ENCODE data around the gene SERPINA10.
"Not testable (repeated sequence)": the region's sequence is repeated elsewhere in the genome, so short reads cannot be mapped to it uniquely, and the experiment has no call there.

SERPINA10 gene

GRCh38 chr14:94288610-94289465 is 4.2 kb downstream of the SERPINA10 start:
- peaks cover 10% of the 10 kb centered on the region for H3K27me3 ChIP-seq
- TF ChIP-seq, protein P1, sequence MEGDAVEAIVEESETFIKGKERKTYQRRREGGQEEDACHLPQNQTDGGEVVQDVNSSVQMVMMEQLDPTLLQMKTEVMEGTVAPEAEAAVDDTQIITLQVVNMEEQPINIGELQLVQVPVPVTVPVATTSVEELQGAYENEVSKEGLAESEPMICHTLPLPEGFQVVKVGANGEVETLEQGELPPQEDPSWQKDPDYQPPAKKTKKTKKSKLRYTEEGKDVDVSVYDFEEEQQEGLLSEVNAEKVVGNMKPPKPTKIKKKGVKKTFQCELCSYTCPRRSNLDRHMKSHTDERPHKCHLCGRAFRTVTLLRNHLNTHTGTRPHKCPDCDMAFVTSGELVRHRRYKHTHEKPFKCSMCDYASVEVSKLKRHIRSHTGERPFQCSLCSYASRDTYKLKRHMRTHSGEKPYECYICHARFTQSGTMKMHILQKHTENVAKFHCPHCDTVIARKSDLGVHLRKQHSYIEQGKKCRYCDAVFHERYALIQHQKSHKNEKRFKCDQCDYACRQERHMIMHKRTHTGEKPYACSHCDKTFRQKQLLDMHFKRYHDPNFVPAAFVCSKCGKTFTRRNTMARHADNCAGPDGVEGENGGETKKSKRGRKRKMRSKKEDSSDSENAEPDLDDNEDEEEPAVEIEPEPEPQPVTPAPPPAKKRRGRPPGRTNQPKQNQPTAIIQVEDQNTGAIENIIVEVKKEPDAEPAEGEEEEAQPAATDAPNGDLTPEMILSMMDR (IDR thresholded peaks at IDR 0.05) = no peak
- H3K4me1 ChIP-seq (ENCODE audit: control insufficient read depth in 1 of 2, insufficient read depth in 1 of 2, low read depth in 1 of 2, low read length in 1 of 2) = no peaks in the 10 kb centered on the region
- H3K9me3 ChIP-seq = no peaks in the 10 kb centered on the region
- H3K4me3 ChIP-seq (ENCODE audit: low read depth in 1 of 2, low read length in 1 of 2) = no peak overlapping the region
- H3K27ac ChIP-seq = no peak overlapping the region
- no peaks in the 10 kb centered on the region for H3K36me3 ChIP-seq

DNA sequence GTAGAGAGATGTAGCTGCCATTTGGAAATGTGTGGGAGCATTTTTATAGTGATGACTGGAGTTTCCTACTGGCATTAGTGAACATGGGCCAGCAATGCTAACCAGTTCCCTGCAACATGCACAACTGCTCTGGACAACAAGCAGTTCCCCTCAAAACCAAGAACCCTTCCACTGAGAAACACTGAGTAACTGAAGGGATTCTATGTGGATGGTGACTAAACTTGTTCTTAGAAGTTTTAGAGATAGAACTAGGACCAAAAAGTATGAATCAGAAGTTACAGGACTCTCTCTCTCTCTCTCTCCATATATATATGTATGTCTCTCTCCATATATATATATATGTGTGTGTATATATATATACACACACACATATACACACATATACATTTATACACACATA is 7.9 kb downstream of the SERPINA10 start:
- Histone ChIP-seq H3K9me3 (no peaks in the 10 kb centered on the region), H3K36me3 (no peaks in the 10 kb centered on the region), H3K27me3 (peaks cover 10% of the 10 kb centered on the region), H3K4me3 (ENCODE audit: low read depth in 1 of 2, low read length in 1 of 2) (no peak overlapping the region), H3K4me1 (ENCODE audit: control insufficient read depth in 1 of 2, insufficient read depth in 1 of 2, low read depth in 1 of 2, low read length in 1 of 2) (no peaks in the 10 kb centered on the region), H3K27ac (no peak overlapping the region)
- TF ChIP-seq, protein P1 (IDR thresholded peaks at IDR 0.05) = no peak

- TF ChIP-seq, protein P1 (IDR thresholded peaks at IDR 0.05) = no peak
- Histone ChIP-seq H3K27ac (no peak overlapping the region), H3K27me3 (peaks cover 10% of the 10 kb centered on the region), H3K36me3 (no peaks in the 10 kb centered on the region), H3K4me3 (ENCODE audit: low read depth in 1 of 2, low read length in 1 of 2) (no peak overlapping the region), H3K9me3 (no peaks in the 10 kb centered on the region), H3K4me1 (ENCODE audit: control insufficient read depth in 1 of 2, insufficient read depth in 1 of 2, low read depth in 1 of 2, low read length in 1 of 2) (no peaks in the 10 kb centered on the region)
These were observed 8.8 kb downstream of the SERPINA10 start for GRCh38 chr14:94284221-94284620.

DNA sequence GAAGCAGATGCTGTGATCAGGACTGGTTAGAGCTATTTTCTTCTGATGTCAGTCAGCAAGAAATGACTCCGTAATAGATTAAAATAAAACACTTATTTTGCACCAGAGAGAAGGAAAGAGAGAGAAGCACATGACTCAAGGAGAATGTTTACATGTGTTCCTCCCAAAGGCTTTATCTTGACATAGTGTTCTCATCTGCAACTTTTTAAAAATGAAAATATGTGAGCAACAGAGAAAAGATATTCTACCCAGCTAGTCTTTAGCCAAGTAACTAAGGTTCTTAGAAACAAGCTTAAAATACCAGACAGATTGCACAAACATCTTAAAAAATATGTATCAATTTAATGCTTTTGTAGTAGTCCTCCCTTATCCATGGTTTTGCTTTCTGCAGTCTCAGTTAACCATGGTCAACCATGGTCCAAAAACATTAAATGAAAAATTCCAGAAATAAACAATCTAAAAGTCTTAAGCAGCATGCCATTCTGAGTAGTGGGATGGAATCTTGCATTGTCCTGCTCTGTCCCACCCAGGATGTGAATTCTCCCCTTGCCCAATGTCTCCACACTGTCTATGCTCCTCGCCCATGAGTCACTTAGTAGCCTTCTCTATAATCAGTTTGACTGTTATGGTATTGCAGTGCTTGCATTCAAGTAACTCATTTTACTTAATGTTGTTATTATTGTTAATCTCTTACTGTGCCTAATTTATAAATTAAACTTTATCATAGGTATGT is 9.9 kb downstream of the SERPINA10 start:
- TF ChIP-seq, protein P1 (IDR thresholded peaks at IDR 0.05) = no peak
- H3K36me3 ChIP-seq = no peaks in the 10 kb centered on the region
- peaks cover 18% of the 10 kb centered on the region for H3K27me3 ChIP-seq
- H3K4me3 ChIP-seq (ENCODE audit: low read depth in 1 of 2, low read length in 1 of 2) = no peak overlapping the region
- no peaks in the 10 kb centered on the region for H3K4me1 ChIP-seq (ENCODE audit: control insufficient read depth in 1 of 2, insufficient read depth in 1 of 2, low read depth in 1 of 2, low read length in 1 of 2)
- H3K27ac ChIP-seq = no peak overlapping the region
- no peaks in the 10 kb centered on the region for H3K9me3 ChIP-seq

DNA sequence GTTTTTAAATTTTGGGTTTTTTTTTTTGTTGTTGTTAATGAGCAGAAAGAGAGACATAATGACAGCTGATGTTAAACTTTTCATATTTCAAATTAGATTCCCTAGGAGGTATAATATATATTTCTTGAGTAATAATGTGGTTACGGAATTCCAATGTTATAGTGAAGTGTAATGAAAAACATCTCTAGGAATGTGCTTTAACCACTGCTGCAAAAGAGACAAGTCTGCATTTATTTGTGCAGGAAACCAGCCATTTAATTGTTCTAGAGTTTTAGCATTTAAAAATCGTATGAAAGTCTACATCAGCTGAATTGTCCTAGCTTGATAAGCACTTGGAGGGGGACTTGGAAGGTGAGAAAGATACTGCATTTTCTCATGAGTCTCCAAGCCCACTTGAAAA is 14.3 kb downstream of the SERPINA10 start:
- H3K27ac ChIP-seq = no peak overlapping the region
- no peaks in the 10 kb centered on the region for H3K9me3 ChIP-seq
- no peaks in the 10 kb centered on the region for H3K4me1 ChIP-seq (ENCODE audit: control insufficient read depth in 1 of 2, insufficient read depth in 1 of 2, low read depth in 1 of 2, low read length in 1 of 2)
- TF ChIP-seq, protein P1 (IDR thresholded peaks at IDR 0.05) = no peak
- peaks cover 10% of the 10 kb centered on the region for H3K27me3 ChIP-seq
- H3K4me3 ChIP-seq (ENCODE audit: low read depth in 1 of 2, low read length in 1 of 2) = no peak overlapping the region
- no peaks in the 10 kb centered on the region for H3K36me3 ChIP-seq

DNA sequence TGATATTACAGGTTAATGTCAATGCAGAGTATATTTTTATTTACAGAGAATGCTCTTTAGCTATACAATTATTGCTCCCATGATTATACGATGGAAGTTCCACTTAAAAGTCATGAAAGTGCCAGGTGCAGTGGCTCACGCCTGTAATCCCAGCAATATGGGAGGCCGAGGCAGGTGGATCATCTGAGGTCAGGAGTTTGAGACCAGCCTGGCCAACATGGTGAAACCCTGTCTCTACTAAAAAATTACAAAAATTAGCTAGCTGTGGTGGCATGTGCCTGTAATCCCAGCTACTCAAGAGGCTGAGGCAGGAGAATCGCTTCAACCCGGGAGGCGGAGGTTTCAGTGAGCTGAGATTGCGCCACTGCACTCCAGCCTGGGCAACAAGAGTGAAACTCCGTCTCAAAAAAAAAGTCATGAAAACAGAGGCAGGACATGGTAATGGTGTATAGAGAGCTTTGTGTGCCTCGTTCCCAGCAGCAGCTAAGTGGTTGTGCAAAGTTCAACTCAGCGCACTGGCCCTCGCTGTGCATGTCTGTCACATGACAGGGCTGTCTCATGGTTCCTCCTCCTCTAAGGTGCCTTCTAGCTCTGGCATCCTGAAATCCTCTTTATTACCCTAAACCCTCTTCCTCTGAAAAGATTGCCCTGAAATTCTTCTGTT is 16.0 kb downstream of the SERPINA10 start:
- H3K36me3 ChIP-seq; H3K4me3 ChIP-seq (ENCODE audit: low read depth in 1 of 2, low read length in 1 of 2); H3K4me1 ChIP-seq (ENCODE audit: control insufficient read depth in 1 of 2, insufficient read depth in 1 of 2, low read depth in 1 of 2, low read length in 1 of 2); H3K9me3 ChIP-seq; H3K27ac ChIP-seq: not testable (repeated sequence)
- peaks cover 17% of the 10 kb centered on the region for H3K27me3 ChIP-seq
